ENCODE measurements around the gene FOCAD. TPM values are rescaled to one million over a fixed set of nuclear protein-coding genes. Genes with fewer than 3 reads are reported as not detected.

FOCAD gene
- total RNA-seq, 2 donors from 2014 or later, result 32.0 to 76.1 TPM

DNA sequence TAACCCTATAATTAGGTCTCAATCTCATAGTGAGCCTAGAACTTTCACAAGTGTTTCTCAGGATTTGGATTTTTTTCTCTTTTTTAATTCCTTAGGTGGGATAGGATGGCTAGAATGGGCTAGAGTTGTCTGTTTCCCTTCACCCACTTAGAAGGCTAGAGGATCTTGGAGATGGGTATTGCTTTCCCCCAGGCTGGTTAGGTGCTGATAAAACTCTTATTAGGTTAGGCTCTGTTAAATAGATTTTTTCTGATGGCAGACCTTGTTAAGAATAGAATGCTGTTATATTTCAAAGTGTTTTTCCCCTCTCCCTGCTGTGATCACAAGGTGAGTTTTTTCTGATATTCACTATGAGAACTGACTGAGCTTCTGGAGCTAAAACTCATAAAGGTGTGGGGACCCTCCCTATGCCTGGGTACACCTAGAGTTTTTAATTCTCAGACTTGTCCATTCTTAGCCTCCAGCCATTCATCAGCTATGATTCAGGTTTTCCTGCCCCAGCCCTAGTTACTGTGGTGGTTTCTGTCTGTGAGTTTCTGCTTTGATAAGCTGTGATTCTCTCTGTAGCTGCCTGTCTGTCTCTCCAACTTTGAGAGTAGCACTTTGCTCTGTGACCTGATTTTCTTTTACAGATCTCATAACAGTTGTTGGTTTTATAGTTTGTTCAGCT lies 215.0 kb downstream of the FOCAD start:
- TF ChIP-seq, protein P1, sequence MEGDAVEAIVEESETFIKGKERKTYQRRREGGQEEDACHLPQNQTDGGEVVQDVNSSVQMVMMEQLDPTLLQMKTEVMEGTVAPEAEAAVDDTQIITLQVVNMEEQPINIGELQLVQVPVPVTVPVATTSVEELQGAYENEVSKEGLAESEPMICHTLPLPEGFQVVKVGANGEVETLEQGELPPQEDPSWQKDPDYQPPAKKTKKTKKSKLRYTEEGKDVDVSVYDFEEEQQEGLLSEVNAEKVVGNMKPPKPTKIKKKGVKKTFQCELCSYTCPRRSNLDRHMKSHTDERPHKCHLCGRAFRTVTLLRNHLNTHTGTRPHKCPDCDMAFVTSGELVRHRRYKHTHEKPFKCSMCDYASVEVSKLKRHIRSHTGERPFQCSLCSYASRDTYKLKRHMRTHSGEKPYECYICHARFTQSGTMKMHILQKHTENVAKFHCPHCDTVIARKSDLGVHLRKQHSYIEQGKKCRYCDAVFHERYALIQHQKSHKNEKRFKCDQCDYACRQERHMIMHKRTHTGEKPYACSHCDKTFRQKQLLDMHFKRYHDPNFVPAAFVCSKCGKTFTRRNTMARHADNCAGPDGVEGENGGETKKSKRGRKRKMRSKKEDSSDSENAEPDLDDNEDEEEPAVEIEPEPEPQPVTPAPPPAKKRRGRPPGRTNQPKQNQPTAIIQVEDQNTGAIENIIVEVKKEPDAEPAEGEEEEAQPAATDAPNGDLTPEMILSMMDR (IDR thresholded peaks at IDR 0.05), result no peak
- TF ChIP-seq POLR2A (IDR thresholded peaks at IDR 0.05) (no peak), POLR2AphosphoS5 (IDR thresholded peaks at IDR 0.05) (no peak)
- Histone ChIP-seq H3K9me3 (no peaks in the 10 kb centered on the region), H3K27me3 (replicated peaks; ENCODE audit: insufficient read depth) (no peaks in the 10 kb centered on the region), H3K4me1 (replicated peaks) (no peaks in the 10 kb centered on the region), H3K27ac (no peak overlapping the region), H3K36me3 (no peaks in the 10 kb centered on the region), H3K4me3 (no peak overlapping the region)
- intact Hi-C loops (cut with DNase I), result no loop called here
- DNase-seq (ENCODE audit: low spot score), result no peak

DNA sequence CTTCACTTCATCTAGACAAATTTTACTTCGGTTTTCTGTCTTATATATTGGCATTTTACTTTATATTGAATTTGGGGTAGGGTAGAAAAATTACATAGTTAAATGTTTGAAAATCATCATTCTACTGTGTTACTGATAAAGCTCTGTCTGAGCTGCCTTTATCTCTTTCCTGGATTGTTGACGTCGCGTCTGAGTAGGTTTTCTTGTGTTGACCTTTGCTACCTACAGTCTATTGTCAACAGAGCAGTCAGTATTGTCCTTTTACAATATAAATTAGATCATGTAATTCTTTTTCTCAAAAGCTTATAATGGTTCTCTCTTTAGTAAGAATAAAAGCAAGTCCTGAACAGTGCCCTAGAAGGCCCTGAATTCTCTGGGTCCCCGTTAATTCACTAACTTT lies 219.2 kb downstream of the FOCAD start:
- 87% methylated on average over 5 of the region's 5 CpGs for WGBS
- Histone ChIP-seq H3K27me3 (replicated peaks; ENCODE audit: insufficient read depth) (no peaks in the 10 kb centered on the region), H3K4me3 (no peak overlapping the region), H3K36me3 (no peaks in the 10 kb centered on the region), H3K27ac (no peak overlapping the region), H3K4me1 (replicated peaks) (no peaks in the 10 kb centered on the region), H3K9me3 (no peaks in the 10 kb centered on the region)
- no peak for DNase-seq (ENCODE audit: low spot score)
- TF ChIP-seq POLR2AphosphoS5 (IDR thresholded peaks at IDR 0.05), result no peak
- TF ChIP-seq POLR2A (IDR thresholded peaks at IDR 0.05), result no peak
- TF ChIP-seq, protein P1 (IDR thresholded peaks at IDR 0.05), result no peak
- intact Hi-C loops (cut with DNase I), result no loop called here

DNA sequence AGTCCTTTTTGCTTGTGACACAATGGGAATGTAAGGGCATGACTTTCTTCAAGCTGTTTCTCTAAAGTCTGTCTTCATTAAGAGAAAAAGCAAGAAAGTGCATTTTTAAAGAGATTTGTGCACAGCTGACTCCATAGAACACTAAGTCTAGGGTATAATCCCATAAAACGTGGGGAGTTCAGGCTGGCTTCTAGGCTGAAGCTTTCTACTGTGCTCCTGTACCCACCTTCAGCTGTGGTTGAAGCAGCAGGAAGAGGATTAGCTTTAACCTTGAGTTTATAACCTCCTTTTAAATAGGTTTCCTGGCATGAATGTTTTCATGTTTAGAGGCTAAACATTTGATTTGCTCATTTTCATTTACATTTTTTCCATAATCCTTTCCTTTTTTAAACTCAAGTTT lies 220.9 kb downstream of the FOCAD start:
- Histone ChIP-seq H3K9me3 (no peaks in the 10 kb centered on the region), H3K36me3 (no peaks in the 10 kb centered on the region), H3K4me1 (replicated peaks) (no peaks in the 10 kb centered on the region), H3K27ac (no peak overlapping the region), H3K4me3 (no peak overlapping the region), H3K27me3 (replicated peaks; ENCODE audit: insufficient read depth) (no peaks in the 10 kb centered on the region)
- intact Hi-C loops (cut with DNase I), result no loop called here
- TF ChIP-seq, protein P1 (IDR thresholded peaks at IDR 0.05), result no peak
- TF ChIP-seq POLR2AphosphoS5 (IDR thresholded peaks at IDR 0.05) (no peak), POLR2A (IDR thresholded peaks at IDR 0.05) (no peak)
- WGBS, result 78% methylated on average over 1 of the region's 1 CpG
- DNase-seq (ENCODE audit: low spot score), result no peak

DNA sequence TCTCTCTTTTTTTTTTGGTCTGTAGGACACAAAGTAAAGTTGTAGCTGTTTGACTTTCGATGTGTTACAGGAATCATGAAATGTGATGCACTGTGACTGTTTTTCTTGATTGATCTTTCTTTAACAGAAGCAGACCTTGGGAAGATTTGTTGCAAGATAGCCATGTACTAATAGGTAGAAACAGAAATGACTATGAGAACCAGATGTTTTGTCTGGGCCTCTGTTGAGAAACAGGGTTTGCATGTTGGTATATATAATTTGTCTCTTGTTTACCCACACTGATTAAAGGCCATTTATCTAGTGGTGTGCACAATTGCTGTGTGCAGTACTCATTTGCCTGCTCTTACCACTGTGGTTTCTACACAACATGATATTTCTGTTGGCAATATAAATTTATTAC lies 222.3 kb downstream of the FOCAD start:
- DNase-seq (ENCODE audit: low spot score), result no peak
- H3K9me3 ChIP-seq, result no peaks in the 10 kb centered on the region
- H3K27ac ChIP-seq, result no peak overlapping the region
- intact Hi-C loops (cut with DNase I), result no loop called here
- no peaks in the 10 kb centered on the region for H3K4me1 ChIP-seq (replicated peaks)
- H3K36me3 ChIP-seq, result no peaks in the 10 kb centered on the region
- H3K4me3 ChIP-seq, result no peak overlapping the region
- 75% methylated on average over 1 of the region's 1 CpG for WGBS
- TF ChIP-seq POLR2A (IDR thresholded peaks at IDR 0.05) (no peak), POLR2AphosphoS5 (IDR thresholded peaks at IDR 0.05) (no peak)
- TF ChIP-seq, protein P1 (IDR thresholded peaks at IDR 0.05), result no peak
- H3K27me3 ChIP-seq (replicated peaks; ENCODE audit: insufficient read depth), result no peaks in the 10 kb centered on the region

DNA sequence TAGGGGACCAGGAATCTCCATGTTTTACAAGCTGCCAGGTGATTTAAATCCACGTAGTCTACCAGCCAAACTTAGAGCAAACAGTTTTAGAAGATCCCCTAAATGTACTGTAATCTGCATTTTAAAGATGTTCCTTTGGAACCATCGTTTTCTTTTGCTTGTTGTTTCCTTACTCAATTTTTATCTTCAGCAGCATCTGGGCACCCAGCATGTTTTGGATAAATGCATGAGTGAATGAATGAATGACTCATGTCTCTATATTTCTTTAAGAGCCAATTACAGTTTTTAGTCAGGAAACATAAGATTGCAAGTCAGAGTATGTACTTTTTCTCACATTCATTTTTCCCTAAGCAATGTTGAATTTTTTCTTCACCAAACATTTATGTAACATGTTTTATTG lies 224.4 kb downstream of the FOCAD start:
- no peaks in the 10 kb centered on the region for H3K9me3 ChIP-seq
- intact Hi-C loops (cut with DNase I), result no loop called here
- TF ChIP-seq, protein P1 (IDR thresholded peaks at IDR 0.05), result no peak
- no peak for TF ChIP-seq POLR2A (IDR thresholded peaks at IDR 0.05)
- no peak for TF ChIP-seq POLR2AphosphoS5 (IDR thresholded peaks at IDR 0.05)
- H3K4me3 ChIP-seq, result no peak overlapping the region
- H3K27me3 ChIP-seq (replicated peaks; ENCODE audit: insufficient read depth), result no peaks in the 10 kb centered on the region
- WGBS, result 7% methylated on average over 2 of the region's 2 CpGs
- H3K4me1 ChIP-seq (replicated peaks), result no peaks in the 10 kb centered on the region
- H3K27ac ChIP-seq, result no peak overlapping the region
- H3K36me3 ChIP-seq, result no peaks in the 10 kb centered on the region
- no peak for DNase-seq (ENCODE audit: low spot score)

Measured in prostate gland (tissue), 2 donors.